Skeletal muscle tissue (tissue), 4 donors: ENCODE results near the gene PNLIPRP2. TPM values are rescaled to one million over a fixed set of nuclear protein-coding genes. Genes with fewer than 3 reads are reported as not detected.

Experiments used
- H3K27ac ChIP-seq: one replicate; pipeline ENCODE4 v1.7.0; 2013; ENCODE audit warnings: mild to moderate bottlenecking, low read depth, low read length, inconsistent platforms
- H3K27me3 ChIP-seq, 3 donors: one replicate each; pipeline ENCODE4 v1.7.0; 2013; ENCODE audit warnings: low read length in 3 of 3; ENCODE audit not compliant: control insufficient read depth in 3 of 3, insufficient read depth in 3 of 3
- H3K36me3 ChIP-seq, 3 donors: one replicate each; pipeline ENCODE4 v1.7.0; 2013; ENCODE audit warnings: low read length in 3 of 3; ENCODE audit not compliant: control insufficient read depth in 3 of 3, insufficient read depth in 3 of 3
- H3K4me1 ChIP-seq, 3 donors: one replicate each; pipeline ENCODE4 v1.7.0; 2013; ENCODE audit warnings: low read length in 3 of 3, mild to moderate bottlenecking in 3 of 3; ENCODE audit not compliant: control insufficient read depth in 3 of 3, insufficient read depth in 3 of 3
- H3K4me3 ChIP-seq, 3 donors: one replicate each; pipeline ENCODE4 v1.7.0; 2013; ENCODE audit warnings: low read length in 3 of 3
- H3K9ac ChIP-seq, 3 donors: one replicate each; pipeline ENCODE4 v1.7.0; 2013; ENCODE audit warnings: low read length in 3 of 3, mild to moderate bottlenecking in 3 of 3, moderate library complexity in 2 of 3, low read depth in 1 of 3
- H3K9me3 ChIP-seq, 3 donors: one replicate each; pipeline ENCODE4 v1.7.0; 2013; ENCODE audit warnings: low read length in 3 of 3; ENCODE audit not compliant: control insufficient read depth in 3 of 3
- total RNA-seq: library from RNA; depleted of rRNA; stranded (reverse); fragments of >200 nt; gene quantifications from one replicate; pipeline ENCODE4 v1.2.3, GENCODE V29; 2014
- donor health status: Osteomylitis.

Gene PNLIPRP2
- total RNA-seq, 1 donor from 2014 or later = not detected

DNA sequence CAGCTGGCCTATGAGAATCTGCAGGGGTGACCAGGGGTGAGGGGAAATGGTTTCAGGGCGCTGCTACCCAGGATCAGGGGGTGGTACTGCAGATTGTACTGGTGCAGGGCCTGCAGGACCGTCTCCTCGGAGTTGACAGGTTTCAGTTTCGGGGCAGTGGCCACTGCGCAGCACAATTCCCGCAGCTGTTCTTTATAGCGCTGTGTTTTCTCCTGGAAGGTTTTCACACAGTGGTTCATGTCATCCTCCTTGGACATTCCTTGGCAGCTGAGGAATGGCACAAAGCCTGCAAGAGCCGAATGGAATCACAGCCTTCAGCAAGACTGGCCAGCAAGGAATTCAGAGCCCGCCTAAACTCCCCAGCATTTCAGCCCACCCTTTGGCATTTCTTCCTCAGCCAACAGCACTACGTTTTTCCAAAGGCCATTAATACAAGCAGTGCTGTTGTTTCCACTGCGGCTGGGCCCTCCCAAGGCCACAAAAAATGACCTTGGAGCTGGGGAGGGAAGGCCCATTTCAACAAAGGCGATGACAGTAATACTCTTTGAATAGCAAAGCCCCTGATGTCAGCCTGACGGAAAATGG is 44.9 kb downstream of the PNLIPRP2 start:
- Histone ChIP-seq H3K36me3 (no peaks in the 10 kb centered on the region), H3K9ac (peak overlapping the region; percentile 16 to 68 (median 52)), H3K27me3 (peaks cover 0 to 13% (median 7%) of the 10 kb centered on the region in 3 donors), H3K4me3 (peak overlapping the region; percentile 40 to 62 (median 60)), H3K27ac (no peak overlapping the region), H3K9me3 (peaks cover 0 to 4% (median 0%) of the 10 kb centered on the region in 3 donors), H3K4me1 (peaks cover 0 to 8% (median 0%) of the 10 kb centered on the region in 3 donors)

DNA sequence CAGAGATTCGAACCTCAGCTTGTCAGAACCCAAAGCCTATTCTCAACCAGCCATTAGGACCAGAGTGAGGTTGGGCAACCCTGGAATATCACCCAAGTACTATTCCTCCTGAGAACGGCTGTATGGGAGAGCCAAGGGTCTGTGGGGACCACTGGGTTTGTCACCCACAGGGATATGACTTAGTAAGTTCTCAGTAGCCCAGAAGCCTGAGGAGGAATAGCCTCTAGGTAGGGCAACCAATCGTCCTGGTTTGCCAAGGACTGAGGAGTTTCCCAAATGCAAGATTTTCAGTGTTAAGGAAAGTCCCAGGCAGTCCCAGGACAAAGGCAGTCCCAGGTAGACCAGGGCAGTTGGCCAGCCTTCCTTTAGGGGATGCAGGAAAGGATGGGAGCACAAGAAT is 46.7 kb downstream of the PNLIPRP2 start:
- H3K27me3 ChIP-seq = peaks cover 0 to 16% (median 7%) of the 10 kb centered on the region in 3 donors

DNA sequence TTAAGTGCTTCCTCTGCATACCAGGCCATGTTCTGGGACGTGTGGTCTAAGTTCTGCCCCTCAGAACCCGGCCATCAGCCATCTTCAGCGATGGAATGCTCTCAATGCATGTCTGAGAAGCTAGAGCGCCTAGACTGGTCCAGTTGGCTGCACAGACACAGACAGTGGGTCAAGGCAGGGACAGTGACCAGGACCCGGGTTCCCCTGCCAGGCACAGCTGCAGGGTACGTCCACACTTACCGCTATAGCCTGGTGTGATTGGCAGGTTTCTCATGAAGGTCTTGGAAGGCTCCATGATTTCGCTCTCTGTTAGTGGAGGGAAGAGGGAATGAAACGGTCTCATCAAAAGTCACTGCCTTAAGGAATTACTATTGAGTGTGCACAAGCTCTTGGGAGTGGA is 47.3 kb downstream of the PNLIPRP2 start:
- Histone ChIP-seq H3K36me3 (peaks cover 0 to 3% (median 2%) of the 10 kb centered on the region in 3 donors), H3K27me3 (peaks cover 0 to 16% (median 7%) of the 10 kb centered on the region in 3 donors), H3K4me3 (no peak overlapping the region), H3K4me1 (peaks cover 0 to 8% (median 0%) of the 10 kb centered on the region in 3 donors), H3K27ac (no peak overlapping the region), H3K9me3 (peaks cover 0 to 4% (median 0%) of the 10 kb centered on the region in 3 donors), H3K9ac (no peak overlapping the region)

More for the DNA sequence above, 46.7 kb downstream of the PNLIPRP2 start:
- Histone ChIP-seq H3K9ac (no peak overlapping the region), H3K9me3 (peaks cover 0 to 4% (median 0%) of the 10 kb centered on the region in 3 donors), H3K4me1 (peaks cover 0 to 8% (median 0%) of the 10 kb centered on the region in 3 donors), H3K27ac (no peak overlapping the region), H3K36me3 (peaks cover 0 to 3% (median 0%) of the 10 kb centered on the region in 3 donors), H3K4me3 (no peak overlapping the region)

GRCh38 chr10:116668446-116668845 is 47.7 kb downstream of the PNLIPRP2 start:
- Histone ChIP-seq H3K36me3 (peaks cover 0 to 3% (median 2%) of the 10 kb centered on the region in 3 donors), H3K27me3 (peaks cover 0 to 16% (median 7%) of the 10 kb centered on the region in 3 donors), H3K4me1 (peaks cover 0 to 8% (median 0%) of the 10 kb centered on the region in 3 donors), H3K27ac (no peak overlapping the region), H3K9ac (no peak overlapping the region), H3K9me3 (peaks cover 0 to 4% (median 0%) of the 10 kb centered on the region in 3 donors), H3K4me3 (no peak overlapping the region)

DNA sequence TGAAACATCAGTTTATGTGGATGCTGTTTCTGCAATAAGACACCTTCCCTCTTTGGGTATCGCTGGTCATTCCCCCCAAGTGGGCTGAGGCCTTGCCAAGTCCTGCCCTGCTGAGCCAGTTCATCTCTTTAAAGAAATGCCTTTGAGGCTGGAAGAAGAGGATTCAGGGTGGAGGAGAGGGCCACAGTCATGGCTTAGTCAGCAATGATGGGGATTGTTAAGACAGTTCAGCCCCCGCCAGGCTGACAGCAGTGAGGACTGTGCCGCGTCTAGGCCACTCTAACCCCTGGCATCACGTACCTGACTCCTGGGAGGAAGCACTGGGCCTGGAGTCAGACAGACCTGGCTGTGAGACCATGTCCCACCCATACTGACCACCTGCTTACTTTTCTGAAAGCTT is 48.3 kb downstream of the PNLIPRP2 start:
- H3K9me3 ChIP-seq = peaks cover 0 to 4% (median 0%) of the 10 kb centered on the region in 3 donors
- H3K4me3 ChIP-seq = no peak overlapping the region
- peaks cover 0 to 3% (median 2%) of the 10 kb centered on the region in 3 donors for H3K36me3 ChIP-seq
- peaks cover 0 to 8% (median 0%) of the 10 kb centered on the region in 3 donors for H3K4me1 ChIP-seq
- no peak overlapping the region for H3K9ac ChIP-seq
- no peak overlapping the region for H3K27ac ChIP-seq
- H3K27me3 ChIP-seq = peaks cover 0 to 16% (median 7%) of the 10 kb centered on the region in 3 donors

- peaks cover 0 to 16% (median 7%) of the 10 kb centered on the region in 3 donors for H3K27me3 ChIP-seq
- no peak overlapping the region for H3K9ac ChIP-seq
- H3K9me3 ChIP-seq = peaks cover 0 to 4% (median 0%) of the 10 kb centered on the region in 3 donors
- H3K27ac ChIP-seq = no peak overlapping the region
- peaks cover 0 to 8% (median 6%) of the 10 kb centered on the region in 3 donors for H3K36me3 ChIP-seq
- peaks cover 0 to 8% (median 0%) of the 10 kb centered on the region in 3 donors for H3K4me1 ChIP-seq
- no peak overlapping the region for H3K4me3 ChIP-seq
These were observed 49.3 kb downstream of the PNLIPRP2 start for GRCh38 chr10:116669832-116670644.

DNA sequence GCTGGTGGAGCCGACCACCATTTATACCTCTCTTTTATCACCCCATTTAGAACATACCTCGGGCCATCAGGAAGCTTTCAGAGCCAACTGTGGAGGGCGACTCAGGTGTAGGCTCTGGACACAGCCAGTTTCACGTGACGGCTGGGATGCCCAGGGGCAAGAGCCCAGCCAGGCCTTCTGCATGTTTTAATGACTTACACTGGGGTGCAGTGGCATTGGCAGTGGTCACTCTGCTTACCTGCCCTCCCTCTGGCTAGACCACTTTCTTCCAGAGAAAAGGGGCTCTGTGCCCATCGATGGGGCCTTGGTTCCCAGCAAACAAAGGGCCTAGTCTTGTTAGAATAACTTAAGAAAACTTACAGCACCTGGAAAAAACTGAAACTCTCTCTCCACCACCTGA is 50.0 kb downstream of the PNLIPRP2 start:
- Histone ChIP-seq H3K9ac (no peak overlapping the region), H3K9me3 (peaks cover 0 to 4% (median 0%) of the 10 kb centered on the region in 3 donors), H3K27me3 (peaks cover 0 to 16% (median 7%) of the 10 kb centered on the region in 3 donors), H3K4me3 (no peak overlapping the region), H3K27ac (no peak overlapping the region), H3K4me1 (peaks cover 0 to 4% (median 0%) of the 10 kb centered on the region in 3 donors), H3K36me3 (peaks cover 0 to 10% (median 7%) of the 10 kb centered on the region in 3 donors)

DNA sequence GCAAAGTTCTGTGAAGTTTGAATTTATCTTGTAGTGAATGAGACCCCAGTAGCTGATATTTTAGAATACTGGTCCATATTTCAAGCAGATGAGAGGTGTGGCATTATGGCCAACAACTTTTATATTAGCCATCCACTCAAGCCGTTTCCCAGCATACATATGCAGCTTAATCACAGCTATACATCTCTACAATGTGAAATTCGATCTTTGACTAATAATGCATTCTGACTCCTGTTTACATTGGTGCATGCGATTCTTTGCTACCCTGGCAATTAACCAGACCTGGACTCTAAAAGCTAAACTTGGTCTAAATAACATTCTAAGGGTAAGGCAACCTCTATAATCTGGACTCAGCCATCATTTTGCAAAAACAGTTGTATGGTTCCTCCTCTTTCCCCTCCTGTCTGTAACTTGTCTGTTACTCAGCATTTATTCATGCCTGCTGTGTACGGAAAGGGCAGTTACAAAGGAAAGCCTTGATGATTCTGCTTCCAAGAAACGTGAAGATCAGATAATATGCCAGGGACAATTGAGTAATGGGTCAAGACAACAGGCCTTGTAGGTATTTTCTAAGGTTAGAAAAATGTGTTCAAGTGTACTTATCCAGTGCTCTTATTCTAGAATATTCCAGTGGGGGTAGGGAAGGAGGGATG is 50.6 kb downstream of the PNLIPRP2 start:
- H3K27me3 ChIP-seq = peaks cover 0 to 16% (median 7%) of the 10 kb centered on the region in 3 donors
- H3K9ac ChIP-seq = no peak overlapping the region
- H3K9me3 ChIP-seq = peaks cover 0 to 4% (median 0%) of the 10 kb centered on the region in 3 donors
- no peak overlapping the region for H3K4me3 ChIP-seq
- no peak overlapping the region for H3K27ac ChIP-seq
- H3K36me3 ChIP-seq = peaks cover 0 to 14% (median 10%) of the 10 kb centered on the region in 3 donors
- H3K4me1 ChIP-seq = no peaks in the 10 kb centered on the region

DNA sequence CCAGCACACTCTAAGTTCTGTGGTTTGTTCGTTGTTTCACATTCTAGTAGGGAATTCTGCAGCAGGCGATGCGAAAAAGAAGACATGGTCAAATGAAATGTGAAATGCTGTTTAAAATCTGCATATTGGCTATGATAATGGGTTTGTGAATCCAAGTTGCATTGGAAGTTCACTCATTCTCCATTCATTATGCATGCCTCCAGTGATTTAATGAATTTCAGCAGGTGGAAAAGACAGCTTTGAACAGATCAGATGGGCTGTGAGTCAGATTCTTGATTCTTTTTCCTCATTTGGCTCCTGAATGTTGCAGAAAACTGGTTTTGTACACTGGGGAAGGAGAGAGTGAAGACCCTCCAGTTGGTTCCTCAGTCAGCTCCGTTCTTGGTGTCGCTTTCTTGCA is 52.1 kb downstream of the PNLIPRP2 start:
- Histone ChIP-seq H3K9me3 (no peaks in the 10 kb centered on the region), H3K27me3 (peaks cover 0 to 16% (median 7%) of the 10 kb centered on the region in 3 donors), H3K4me3 (no peak overlapping the region), H3K27ac (no peak overlapping the region), H3K4me1 (no peaks in the 10 kb centered on the region), H3K36me3 (peaks cover 0 to 14% (median 10%) of the 10 kb centered on the region in 3 donors), H3K9ac (no peak overlapping the region)
